Epithelial cell of esophagus (primary cell): ENCODE results near the gene SCIMP.
"Not testable (repeated sequence)": the region's sequence is repeated elsewhere in the genome, so short reads cannot be mapped to it uniquely, and the experiment has no call there.

Source experiments
- DNase-seq: peaks from one replicate; pipeline ENCODE4 v3.0.0; 2010; ENCODE audit warnings: low read depth
- H3K4me3 ChIP-seq: 2 replicates; pipeline ENCODE4 v1.5.1; 2011; ENCODE audit warnings: mild to moderate bottlenecking, low read length, control low read depth
- TF ChIP-seq, protein P1 (sequence below): IDR thresholded peaks from 2 replicates; pipeline ENCODE4 v1.5.1; 2011; ENCODE audit warnings: low read depth, mild to moderate bottlenecking, low read length, control low read depth, inconsistent platforms; ENCODE audit not compliant: insufficient read depth; ENCODE audit errors: missing control alignments

Gene SCIMP

DNA sequence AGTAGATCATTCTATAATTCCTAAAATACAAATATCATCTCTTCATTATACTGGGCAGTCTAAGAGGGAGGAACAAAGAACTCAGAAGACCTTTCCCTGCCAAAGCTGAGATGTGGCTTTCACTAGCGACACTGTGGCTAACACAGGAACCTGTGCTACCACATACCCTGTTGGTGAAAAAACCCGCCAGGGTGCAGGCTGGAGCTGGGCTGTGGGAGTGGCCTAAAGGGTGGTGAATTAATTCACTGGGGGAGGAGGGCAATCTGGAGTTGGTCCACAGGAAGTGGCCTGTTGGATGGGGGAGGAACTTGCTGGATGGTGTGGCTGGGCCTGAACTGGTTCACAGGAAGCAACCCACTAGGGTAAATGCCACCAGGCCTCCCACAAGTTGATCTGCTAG, 50.4 kb downstream of the SCIMP start:
- no peak for DNase-seq
- H3K4me3 ChIP-seq, result no peak overlapping the region
- TF ChIP-seq, protein P1, sequence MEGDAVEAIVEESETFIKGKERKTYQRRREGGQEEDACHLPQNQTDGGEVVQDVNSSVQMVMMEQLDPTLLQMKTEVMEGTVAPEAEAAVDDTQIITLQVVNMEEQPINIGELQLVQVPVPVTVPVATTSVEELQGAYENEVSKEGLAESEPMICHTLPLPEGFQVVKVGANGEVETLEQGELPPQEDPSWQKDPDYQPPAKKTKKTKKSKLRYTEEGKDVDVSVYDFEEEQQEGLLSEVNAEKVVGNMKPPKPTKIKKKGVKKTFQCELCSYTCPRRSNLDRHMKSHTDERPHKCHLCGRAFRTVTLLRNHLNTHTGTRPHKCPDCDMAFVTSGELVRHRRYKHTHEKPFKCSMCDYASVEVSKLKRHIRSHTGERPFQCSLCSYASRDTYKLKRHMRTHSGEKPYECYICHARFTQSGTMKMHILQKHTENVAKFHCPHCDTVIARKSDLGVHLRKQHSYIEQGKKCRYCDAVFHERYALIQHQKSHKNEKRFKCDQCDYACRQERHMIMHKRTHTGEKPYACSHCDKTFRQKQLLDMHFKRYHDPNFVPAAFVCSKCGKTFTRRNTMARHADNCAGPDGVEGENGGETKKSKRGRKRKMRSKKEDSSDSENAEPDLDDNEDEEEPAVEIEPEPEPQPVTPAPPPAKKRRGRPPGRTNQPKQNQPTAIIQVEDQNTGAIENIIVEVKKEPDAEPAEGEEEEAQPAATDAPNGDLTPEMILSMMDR, result no peak

DNA sequence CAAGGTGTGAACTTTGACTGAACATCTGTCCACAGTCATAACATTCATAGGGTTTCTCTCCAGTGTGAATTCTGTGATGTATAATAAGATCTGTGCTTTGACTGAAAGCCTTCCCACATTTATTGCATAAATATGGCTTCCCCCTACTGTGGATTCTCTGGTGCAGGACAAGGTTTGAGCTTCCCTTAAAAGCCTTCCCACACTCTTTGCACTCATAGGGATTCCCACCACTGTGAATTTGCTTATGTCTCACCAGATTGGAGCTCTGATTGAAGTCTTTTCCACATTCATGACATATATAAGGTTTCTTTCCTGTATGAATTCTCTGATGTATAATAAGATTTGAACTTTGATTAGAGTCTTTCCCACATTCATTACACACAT, 51.3 kb downstream of the SCIMP start:
- no peak for DNase-seq
- TF ChIP-seq, protein P1, result no peak
- H3K4me3 ChIP-seq, result no peak overlapping the region

DNA sequence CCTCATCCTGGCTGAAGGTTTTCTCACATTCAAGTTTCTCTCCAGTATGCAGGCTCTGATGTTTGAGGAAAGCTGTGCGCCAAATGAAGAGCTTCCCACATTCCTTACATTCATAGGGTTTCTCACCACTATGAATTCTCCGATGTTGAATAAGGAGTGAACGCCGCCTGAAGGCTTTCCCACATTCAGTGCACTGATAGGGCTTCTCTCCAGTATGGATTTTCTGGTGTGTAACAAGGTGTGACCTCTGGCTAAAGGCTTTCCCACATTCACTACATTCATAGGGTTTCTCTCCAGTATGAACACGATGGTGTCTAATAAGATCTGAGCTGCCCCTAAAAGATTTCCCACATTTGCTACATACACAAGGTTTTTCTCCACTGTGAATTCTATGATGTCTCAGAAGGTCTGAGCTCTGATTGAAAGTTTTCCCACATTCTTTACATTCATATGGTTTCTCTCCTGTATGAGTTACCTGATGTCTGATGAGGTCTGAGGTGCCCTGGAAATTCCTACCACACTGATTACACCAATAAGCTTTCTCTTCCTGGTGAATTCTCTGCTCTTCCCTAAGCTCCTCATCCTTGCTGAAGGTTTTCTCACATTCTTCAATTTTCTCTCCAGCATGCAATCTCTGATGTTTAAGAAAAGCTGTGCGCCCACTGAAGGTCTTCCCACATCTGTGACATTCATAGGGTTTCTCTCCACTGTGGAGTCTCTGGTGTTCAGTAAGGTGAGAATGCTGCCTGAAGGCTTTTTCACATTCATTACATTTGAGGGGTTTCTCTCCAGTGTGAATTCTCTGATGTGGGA, 51.9 kb downstream of the SCIMP start:
- TF ChIP-seq, protein P1, result no peak
- no peak for DNase-seq
- H3K4me3 ChIP-seq, result no peak overlapping the region

DNA sequence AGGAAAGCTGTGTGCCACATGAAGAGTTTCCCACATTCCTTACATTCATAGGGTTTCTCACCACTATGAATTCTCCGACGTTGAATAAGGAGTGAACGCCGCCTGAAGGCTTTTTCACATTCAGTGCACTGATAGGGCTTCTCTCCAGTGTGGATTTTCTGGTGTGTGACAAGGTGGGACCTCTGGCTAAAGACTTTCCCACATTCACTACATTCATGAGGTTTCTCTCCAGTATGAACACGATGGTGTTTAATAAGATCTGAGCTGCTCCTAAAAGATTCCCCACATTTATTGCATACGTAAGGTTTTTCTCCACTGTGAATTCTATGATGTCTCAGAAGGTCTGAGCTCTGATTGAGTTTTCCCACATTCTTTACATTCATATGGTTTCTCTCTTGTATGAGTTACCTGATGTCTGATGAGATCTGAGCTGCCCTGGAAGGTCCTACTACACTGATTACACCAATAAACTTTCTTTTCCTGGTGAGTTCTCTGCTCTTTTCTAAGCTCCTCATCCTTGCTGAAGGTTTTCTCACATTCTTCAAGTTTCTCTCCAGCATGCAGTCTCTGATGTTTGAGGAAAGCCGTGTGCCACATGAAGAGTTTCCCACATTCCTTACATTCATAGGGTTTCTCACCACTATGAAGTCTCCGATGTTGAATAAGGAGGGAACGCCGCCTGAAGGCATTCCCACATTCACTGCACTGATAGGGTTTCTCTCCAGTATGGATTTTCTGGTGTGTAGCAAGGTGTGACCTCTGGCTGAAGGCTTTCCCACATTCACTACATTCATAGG, 53.0 kb downstream of the SCIMP start:
- no peak overlapping the region for H3K4me3 ChIP-seq
- DNase-seq, result no peak
- TF ChIP-seq, protein P1, result no peak

DNA sequence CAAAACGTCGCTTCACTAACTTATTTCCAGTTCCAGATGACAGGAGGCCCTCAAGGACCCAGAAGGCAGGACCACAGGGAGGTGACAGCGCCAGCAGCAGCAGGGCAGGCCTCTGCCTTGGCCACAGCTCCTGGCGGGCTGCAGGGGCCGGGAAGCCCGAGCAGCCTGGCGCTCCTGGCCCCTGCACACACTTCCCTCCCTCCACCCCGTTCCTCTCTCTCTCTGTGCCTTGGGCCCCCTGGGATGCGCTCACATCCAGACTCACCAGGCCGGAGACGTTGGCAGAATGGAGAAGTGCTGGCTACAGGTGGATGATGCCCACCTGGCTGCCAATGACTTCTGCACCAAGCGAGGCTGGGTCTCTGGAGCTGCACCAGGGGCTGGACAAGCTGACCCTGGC, 55.7 kb downstream of the SCIMP start:
- DNase-seq, result no peak
- TF ChIP-seq, protein P1, result no peak
- no peak overlapping the region for H3K4me3 ChIP-seq

DNA sequence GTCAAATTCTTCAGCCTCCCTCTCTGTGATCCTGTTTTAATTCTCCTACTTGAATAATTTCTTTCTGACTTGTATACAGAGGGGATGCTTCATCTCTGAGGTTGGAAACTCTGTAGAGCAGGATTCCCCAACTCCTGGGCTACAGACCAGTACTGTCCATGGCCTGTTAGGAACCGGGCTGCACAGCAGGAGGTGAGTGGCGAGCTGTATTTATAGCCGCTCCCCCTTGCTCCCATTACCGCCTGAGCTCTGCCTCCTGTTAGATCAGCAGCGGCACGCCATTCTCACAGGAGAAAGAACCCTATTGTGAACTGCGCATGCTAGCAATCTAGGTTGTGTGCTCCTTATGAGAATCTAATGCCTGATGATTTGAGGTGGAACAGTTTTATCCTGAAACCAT, 59.6 kb downstream of the SCIMP start:
- DNase-seq, H3K4me3 ChIP-seq: not testable (repeated sequence)

DNA sequence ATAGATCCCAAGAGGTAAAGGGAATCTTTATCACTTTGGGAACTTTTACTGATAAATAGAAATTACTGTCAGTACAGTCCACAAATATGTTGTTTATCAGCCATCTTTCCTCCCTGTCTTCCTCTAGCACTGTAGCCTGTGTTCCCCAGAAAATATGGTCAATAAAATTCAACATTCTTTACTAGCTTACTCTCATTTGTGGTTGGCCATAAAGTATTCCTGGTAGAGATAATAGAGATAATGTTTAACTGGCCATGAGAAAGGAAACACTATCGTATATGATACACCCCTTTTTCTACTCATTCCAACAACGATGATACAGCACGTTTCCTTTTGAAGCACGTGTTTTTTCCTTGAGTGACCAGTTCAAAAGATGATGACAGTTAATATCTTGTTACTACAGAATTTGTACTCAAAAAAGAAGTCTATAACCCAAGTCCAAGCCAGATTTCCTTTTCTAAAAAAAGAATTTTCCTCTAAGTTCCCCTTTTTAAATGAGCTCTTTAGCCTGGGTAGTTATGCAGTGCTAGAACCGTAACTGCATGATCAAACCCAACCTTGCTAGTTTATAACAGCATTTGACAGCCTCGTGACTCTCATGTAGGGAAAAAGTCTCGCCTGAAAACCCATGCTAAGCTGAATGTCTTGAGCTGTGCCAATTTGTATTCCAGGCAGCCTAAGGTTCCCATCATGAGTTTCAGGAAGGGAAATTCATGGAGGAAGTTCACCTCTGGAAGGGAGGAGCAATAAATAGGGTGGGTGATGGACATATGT, 68.7 kb downstream of the SCIMP start:
- not testable (repeated sequence) for H3K4me3 ChIP-seq, DNase-seq
